ENCODE data around the gene TUFM.

TUFM gene

GRCh38 chr16:28880589-28880915, 34.4 kb upstream of the TUFM start:
- FAIRE-seq (no peak), DNase-seq (ENCODE audit: insufficient read length) (no peak)
- no peak for TF ChIP-seq POLR2A (IDR thresholded peaks at IDR 0.05; ENCODE audit: low read depth, low read length)
- no peak for TF ChIP-seq POLR2AphosphoS5 (IDR thresholded peaks at IDR 0.05; ENCODE audit: low read depth, low read length)
- TF ChIP-seq TAF1 (IDR thresholded peaks at IDR 0.05; ENCODE audit: borderline replicate concordance, low read depth, low read length): no peak

- DNase-seq (ENCODE audit: insufficient read length) (peak; percentile 100), FAIRE-seq (peak; percentile 94)
- TF ChIP-seq POLR2A (IDR thresholded peaks at IDR 0.05; ENCODE audit: low read depth, low read length) (peak; percentile 76), TAF1 (IDR thresholded peaks at IDR 0.05; ENCODE audit: borderline replicate concordance, low read depth, low read length) (0 out of 2 replicates have a peak, but pooled peaks have one; percentile 7), POLR2AphosphoS5 (IDR thresholded peaks at IDR 0.05; ENCODE audit: low read depth, low read length) (peak; percentile 51; the same call in 1 of the 2 replicates)
Observed at GRCh38 chr16:28879841-28880588, 33.9 kb upstream of the TUFM start.

GRCh38 chr16:28879261-28879840, 33.2 kb upstream of the TUFM start:
- TF ChIP-seq POLR2AphosphoS5 (IDR thresholded peaks at IDR 0.05; ENCODE audit: low read depth, low read length): no peak; the same call in 1 of the 2 replicates
- no peak for TF ChIP-seq TAF1 (IDR thresholded peaks at IDR 0.05; ENCODE audit: borderline replicate concordance, low read depth, low read length)
- no peak for TF ChIP-seq POLR2A (IDR thresholded peaks at IDR 0.05; ENCODE audit: low read depth, low read length)
- DNase-seq (ENCODE audit: insufficient read length) (no peak), FAIRE-seq (peak; percentile 9)

GRCh38 chr16:28878083-28878926, 32.2 kb upstream of the TUFM start, which contains the start of gene ATP2A1:
Gene ATP2A1, plus strand, starts transcription at chr16:28878488. Its CDS starts 184 bp downstream, at chr16:28878672.
- TF ChIP-seq POLR2AphosphoS5 (IDR thresholded peaks at IDR 0.05; ENCODE audit: low read depth, low read length) (no peak), TAF1 (IDR thresholded peaks at IDR 0.05; ENCODE audit: borderline replicate concordance, low read depth, low read length) (no peak), POLR2A (IDR thresholded peaks at IDR 0.05; ENCODE audit: low read depth, low read length) (no peak)
- FAIRE-seq: no peak
- DNase-seq (ENCODE audit: insufficient read length): no peak

GRCh38 chr16:28877655-28878000, 31.5 kb upstream of the TUFM start:
- DNase-seq (ENCODE audit: insufficient read length) (no peak), FAIRE-seq (no peak)
- TF ChIP-seq POLR2AphosphoS5 (IDR thresholded peaks at IDR 0.05; ENCODE audit: low read depth, low read length) (no peak), POLR2A (IDR thresholded peaks at IDR 0.05; ENCODE audit: low read depth, low read length) (no peak), TAF1 (IDR thresholded peaks at IDR 0.05; ENCODE audit: borderline replicate concordance, low read depth, low read length) (no peak)

GRCh38 chr16:28876973-28877654, 31.0 kb upstream of the TUFM start:
- FAIRE-seq (no peak), DNase-seq (ENCODE audit: insufficient read length) (no peak)
- TF ChIP-seq POLR2A (IDR thresholded peaks at IDR 0.05; ENCODE audit: low read depth, low read length) (no peak), POLR2AphosphoS5 (IDR thresholded peaks at IDR 0.05; ENCODE audit: low read depth, low read length) (no peak), TAF1 (IDR thresholded peaks at IDR 0.05; ENCODE audit: borderline replicate concordance, low read depth, low read length) (no peak)

- no peak for FAIRE-seq
- TF ChIP-seq TAF1 (IDR thresholded peaks at IDR 0.05; ENCODE audit: borderline replicate concordance, low read depth, low read length) (no peak), POLR2A (IDR thresholded peaks at IDR 0.05; ENCODE audit: low read depth, low read length) (0 out of 2 replicates have a peak, but pooled peaks have one; percentile 21)
- no peak for DNase-seq (ENCODE audit: insufficient read length)
Observed at GRCh38 chr16:28876019-28876659, 30.0 kb upstream of the TUFM start.

GRCh38 chr16:28875134-28876018, 29.2 kb upstream of the TUFM start:
- TF ChIP-seq POLR2A (IDR thresholded peaks at IDR 0.05; ENCODE audit: low read depth, low read length) (no peak), POLR2AphosphoS5 (IDR thresholded peaks at IDR 0.05; ENCODE audit: low read depth, low read length) (no peak), TAF1 (IDR thresholded peaks at IDR 0.05; ENCODE audit: borderline replicate concordance, low read depth, low read length) (no peak)
- DNase-seq (ENCODE audit: insufficient read length) (no peak), FAIRE-seq (no peak)

GRCh38 chr16:28874406-28874805, 28.3 kb upstream of the TUFM start:
- FAIRE-seq: no peak
- no peak for TF ChIP-seq POLR2A (IDR thresholded peaks at IDR 0.05; ENCODE audit: low read depth, low read length)
- TF ChIP-seq TAF1 (IDR thresholded peaks at IDR 0.05; ENCODE audit: borderline replicate concordance, low read depth, low read length): no peak
- TF ChIP-seq POLR2AphosphoS5 (IDR thresholded peaks at IDR 0.05; ENCODE audit: low read depth, low read length): no peak

More at GRCh38 chr16:28874406-28874805, 28.3 kb upstream of the TUFM start:
- no peak for DNase-seq (ENCODE audit: insufficient read length)

All from GM12892 (cell line).